IPS-15b (cell line): ENCODE measurements around the gene TYROBP.
"Not testable (repeated sequence)": the region's sequence is repeated elsewhere in the genome, so short reads cannot be mapped to it uniquely, and the experiment has no call there.

Experiments
- H3K27me3 ChIP-seq: one replicate; pipeline ENCODE4 v1.6.1; 2013; ENCODE audit warnings: low read length; ENCODE audit not compliant: control insufficient read depth, insufficient read depth
- H3K36me3 ChIP-seq: one replicate; pipeline ENCODE4 v1.6.1; 2013; ENCODE audit warnings: low read length; ENCODE audit not compliant: control insufficient read depth, insufficient read depth
- H3K4me1 ChIP-seq: one replicate; pipeline ENCODE4 v1.6.1; 2013; ENCODE audit warnings: mild to moderate bottlenecking, low read length; ENCODE audit not compliant: control insufficient read depth, insufficient read depth
- H3K4me3 ChIP-seq: one replicate; pipeline ENCODE4 v1.5.1; 2013; ENCODE audit warnings: low read depth, low read length
- H3K9ac ChIP-seq: one replicate; pipeline ENCODE4 v1.6.1; 2013; ENCODE audit warnings: low read depth, mild to moderate bottlenecking, low read length
- H3K9me3 ChIP-seq: one replicate; pipeline ENCODE4 v1.6.1; 2013; ENCODE audit warnings: mild to moderate bottlenecking, low read length; ENCODE audit not compliant: control insufficient read depth, insufficient read depth

TYROBP gene

DNA sequence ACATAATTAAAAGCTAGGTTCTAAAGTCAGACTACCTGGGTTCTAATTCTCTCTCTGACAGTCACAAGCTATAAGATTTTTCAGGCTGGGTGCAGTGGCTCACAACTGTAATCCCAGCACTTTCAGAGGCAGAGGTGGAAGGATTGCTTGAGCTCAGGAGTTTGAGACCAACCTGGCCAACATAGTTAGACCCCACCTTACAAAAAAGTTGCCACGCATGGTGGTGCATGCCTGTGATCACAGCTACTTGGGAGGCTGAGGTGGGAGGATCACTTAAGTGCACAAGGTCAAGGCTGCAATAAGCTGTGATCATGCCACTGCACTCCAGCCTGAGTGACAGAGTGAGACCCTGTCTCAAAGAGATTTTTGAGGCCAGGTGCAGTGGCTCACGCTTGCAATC lies 13.8 kb downstream of the TYROBP start:
- Histone ChIP-seq H3K27me3 (no peaks in the 10 kb centered on the region), H3K4me1 (no peaks in the 10 kb centered on the region), H3K9me3 (no peaks in the 10 kb centered on the region), H3K4me3 (no peak overlapping the region), H3K9ac (no peak overlapping the region), H3K36me3 (peaks cover 41% of the 10 kb centered on the region)

GRCh38 chr19:35891819-35892218 lies 16.3 kb downstream of the TYROBP start:
- peaks cover 49% of the 10 kb centered on the region for H3K36me3 ChIP-seq
- H3K4me3 ChIP-seq, H3K27me3 ChIP-seq, H3K4me1 ChIP-seq, H3K9ac ChIP-seq, H3K9me3 ChIP-seq: not testable (repeated sequence)

DNA sequence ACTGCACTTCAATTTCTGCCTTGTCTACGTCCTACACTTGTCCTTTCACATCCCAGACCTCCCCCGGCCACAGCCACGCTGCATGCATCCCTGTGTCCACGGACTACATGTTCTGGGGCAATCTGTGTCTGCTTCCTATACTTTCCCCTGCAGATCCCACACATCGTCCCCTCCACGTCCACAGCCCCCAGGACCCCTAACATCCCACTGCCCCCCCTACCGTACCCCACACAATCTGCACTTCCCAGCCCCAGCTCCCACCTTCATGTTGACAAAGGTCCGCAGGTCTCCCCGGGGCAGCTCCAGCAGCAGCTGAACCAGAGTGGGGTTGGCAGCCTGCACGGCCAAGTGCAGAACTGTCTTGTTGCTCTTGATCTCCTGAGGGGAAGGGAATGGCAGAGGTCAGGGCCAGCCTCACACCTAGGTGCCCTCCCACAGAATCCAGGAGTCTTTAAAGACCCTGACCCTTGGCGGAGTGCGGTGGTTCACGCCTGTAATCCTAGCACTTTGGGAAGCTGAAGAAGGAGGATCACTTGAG lies 17.9 kb downstream of the TYROBP start:
- Histone ChIP-seq H3K9ac (no peak overlapping the region), H3K4me3 (no peak overlapping the region), H3K4me1 (no peaks in the 10 kb centered on the region), H3K9me3 (no peaks in the 10 kb centered on the region), H3K36me3 (peaks cover 39% of the 10 kb centered on the region), H3K27me3 (no peaks in the 10 kb centered on the region)

- Histone ChIP-seq H3K9ac (no peak overlapping the region), H3K9me3 (no peaks in the 10 kb centered on the region), H3K36me3 (peaks cover 39% of the 10 kb centered on the region), H3K27me3 (no peaks in the 10 kb centered on the region), H3K4me3 (no peak overlapping the region), H3K4me1 (no peaks in the 10 kb centered on the region)
These were observed 18.6 kb downstream of the TYROBP start for GRCh38 chr19:35889370-35890112.

- H3K27me3 ChIP-seq = no peaks in the 10 kb centered on the region
- no peak overlapping the region for H3K4me3 ChIP-seq
- H3K9me3 ChIP-seq = no peaks in the 10 kb centered on the region
- H3K36me3 ChIP-seq = peaks cover 36% of the 10 kb centered on the region
- H3K4me1 ChIP-seq = no peaks in the 10 kb centered on the region
- H3K9ac ChIP-seq = no peak overlapping the region
These were observed 19.7 kb downstream of the TYROBP start for GRCh38 chr19:35888398-35888797.

DNA sequence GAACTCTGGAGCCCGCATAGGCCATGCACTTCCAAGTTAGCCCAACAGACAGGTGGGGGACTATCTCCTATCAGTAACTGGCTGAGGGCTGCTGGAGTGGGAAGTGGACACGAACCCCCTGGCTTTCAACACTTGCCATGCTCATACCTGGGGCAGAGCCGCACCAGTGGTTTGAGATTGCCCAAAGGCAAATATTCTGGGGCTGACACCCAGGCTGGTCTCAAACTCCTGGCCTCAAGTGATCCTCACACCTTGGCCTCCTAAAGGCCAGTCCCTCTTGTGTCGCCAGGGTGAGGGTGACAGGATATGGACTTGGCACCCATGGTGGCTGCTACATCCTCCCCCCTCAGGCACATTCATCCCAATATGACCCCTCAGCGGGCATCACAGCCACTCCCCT lies 20.9 kb downstream of the TYROBP start:
- H3K9ac ChIP-seq = no peak overlapping the region
- H3K27me3 ChIP-seq = no peaks in the 10 kb centered on the region
- no peaks in the 10 kb centered on the region for H3K9me3 ChIP-seq
- peaks cover 2% of the 10 kb centered on the region for H3K4me1 ChIP-seq
- peaks cover 36% of the 10 kb centered on the region for H3K36me3 ChIP-seq
- no peak overlapping the region for H3K4me3 ChIP-seq

GRCh38 chr19:35885904-35886303 lies 22.2 kb downstream of the TYROBP start:
- no peak overlapping the region for H3K9ac ChIP-seq
- H3K36me3 ChIP-seq = peaks cover 30% of the 10 kb centered on the region
- H3K4me3 ChIP-seq = no peak overlapping the region
- H3K9me3 ChIP-seq = no peaks in the 10 kb centered on the region
- peaks cover 2% of the 10 kb centered on the region for H3K4me1 ChIP-seq
- no peaks in the 10 kb centered on the region for H3K27me3 ChIP-seq

DNA sequence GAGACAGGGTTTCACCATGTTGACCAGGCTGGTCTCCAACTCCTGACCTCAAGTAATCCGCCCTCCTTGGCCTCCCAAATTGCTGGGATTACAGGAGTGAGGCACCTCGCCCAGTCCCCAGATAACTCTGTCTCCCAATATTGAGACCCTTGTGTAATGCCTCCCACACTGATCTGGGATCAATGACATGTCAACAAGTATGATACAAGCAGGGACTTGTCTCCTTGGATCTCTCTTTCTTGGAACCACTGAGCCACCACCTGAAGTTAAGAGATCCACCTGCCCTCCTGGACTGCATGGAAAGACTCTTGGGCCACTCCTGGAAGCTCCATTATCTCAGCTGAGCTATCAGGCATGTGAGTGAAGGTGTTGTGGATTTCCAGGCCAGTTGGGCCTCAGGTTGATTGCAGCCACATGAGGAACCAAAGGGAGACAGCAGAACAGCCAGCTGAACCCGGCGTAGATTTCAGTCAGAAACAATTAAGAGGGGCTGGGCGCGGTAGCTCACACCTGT lies 22.8 kb downstream of the TYROBP start:
- Histone ChIP-seq H3K36me3 (peaks cover 25% of the 10 kb centered on the region), H3K4me1 (peaks cover 2% of the 10 kb centered on the region), H3K9ac (no peak overlapping the region)

GRCh38 chr19:35883882-35884281 lies 24.2 kb downstream of the TYROBP start:
- peaks cover 2% of the 10 kb centered on the region for H3K4me1 ChIP-seq
- H3K36me3 ChIP-seq = peaks cover 14% of the 10 kb centered on the region
- no peak overlapping the region for H3K9ac ChIP-seq
- peaks cover under 1% of the 10 kb centered on the region for H3K27me3 ChIP-seq
- no peak overlapping the region for H3K4me3 ChIP-seq
- no peaks in the 10 kb centered on the region for H3K9me3 ChIP-seq

More for the DNA sequence above, 22.8 kb downstream of the TYROBP start:
- Histone ChIP-seq H3K4me3 (no peak overlapping the region), H3K9me3 (no peaks in the 10 kb centered on the region), H3K27me3 (no peaks in the 10 kb centered on the region)

DNA sequence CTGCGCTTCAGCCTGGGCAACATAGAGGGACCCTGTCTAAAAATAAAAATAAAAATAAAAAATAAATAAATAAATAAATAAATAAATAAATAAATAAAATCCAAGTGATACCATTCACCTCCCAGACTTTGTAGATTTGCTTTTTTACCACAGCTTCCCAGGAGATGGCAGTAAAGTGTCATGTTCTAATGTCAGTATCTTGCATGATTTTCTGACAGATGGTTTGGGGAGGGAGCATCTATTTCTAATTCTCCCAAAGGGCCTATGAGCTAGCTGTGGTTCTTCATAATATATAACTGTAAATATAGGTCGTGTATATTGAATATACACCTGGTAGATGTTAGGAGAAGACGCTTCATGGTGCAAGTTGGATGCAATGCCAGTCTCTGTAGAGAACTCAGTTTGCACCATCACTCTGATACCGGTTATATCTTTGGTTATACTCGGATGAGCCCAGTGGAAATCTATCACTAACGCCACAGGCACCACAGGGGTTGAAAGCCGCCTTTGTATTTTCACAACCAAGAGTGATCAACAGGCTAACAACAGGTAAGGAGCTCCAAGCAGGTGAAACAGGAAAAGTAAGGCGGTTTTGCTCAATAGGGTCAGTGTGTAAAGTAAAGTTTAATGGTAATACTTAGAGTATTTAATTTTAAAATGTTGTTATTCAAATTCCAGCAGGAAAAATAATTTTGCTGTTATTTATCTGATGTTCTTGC lies 25.8 kb downstream of the TYROBP start:
- Histone ChIP-seq H3K9ac (no peak overlapping the region), H3K4me3 (no peak overlapping the region), H3K4me1 (peaks cover 2% of the 10 kb centered on the region), H3K36me3 (peaks cover 3% of the 10 kb centered on the region), H3K9me3 (no peaks in the 10 kb centered on the region), H3K27me3 (peaks cover 12% of the 10 kb centered on the region)

DNA sequence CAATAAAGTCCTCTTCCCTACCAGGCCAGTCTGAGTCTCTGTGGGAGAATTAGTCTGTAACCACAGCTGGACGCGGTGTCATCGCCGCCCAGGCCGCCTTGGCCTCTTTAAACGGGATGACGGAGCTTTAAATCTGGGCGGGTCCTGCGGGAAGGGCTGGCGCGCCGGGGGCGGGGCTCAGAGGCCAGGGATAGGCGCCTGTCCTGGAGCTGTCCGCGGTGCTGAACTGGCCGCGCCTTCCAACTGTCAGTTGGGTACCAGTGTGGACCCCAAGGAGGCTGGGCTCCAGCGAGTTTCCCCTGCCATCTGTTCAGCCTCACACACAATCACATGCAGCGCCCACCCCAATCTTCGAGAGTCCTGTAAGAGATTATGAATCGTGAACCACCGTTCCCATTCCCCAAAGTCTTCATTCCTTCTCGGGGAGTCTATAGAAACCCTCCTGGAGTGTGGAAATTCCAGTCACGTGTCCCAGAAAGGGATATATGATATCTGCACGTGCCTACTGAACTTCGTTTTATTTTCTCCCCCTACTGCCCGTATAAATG lies 28.3 kb downstream of the TYROBP start:
- H3K9me3 ChIP-seq = no peaks in the 10 kb centered on the region
- no peaks in the 10 kb centered on the region for H3K36me3 ChIP-seq
- no peak overlapping the region for H3K9ac ChIP-seq
- peaks cover 2% of the 10 kb centered on the region for H3K4me1 ChIP-seq
- peaks cover 12% of the 10 kb centered on the region for H3K27me3 ChIP-seq
- peak overlapping the region; percentile 12 for H3K4me3 ChIP-seq
